Measurements from ENCODE around the gene RGS3.
"Not testable (repeated sequence)": the region's sequence is repeated elsewhere in the genome, so short reads cannot be mapped to it uniquely, and the experiment has no call there.

The RGS3 gene

DNA sequence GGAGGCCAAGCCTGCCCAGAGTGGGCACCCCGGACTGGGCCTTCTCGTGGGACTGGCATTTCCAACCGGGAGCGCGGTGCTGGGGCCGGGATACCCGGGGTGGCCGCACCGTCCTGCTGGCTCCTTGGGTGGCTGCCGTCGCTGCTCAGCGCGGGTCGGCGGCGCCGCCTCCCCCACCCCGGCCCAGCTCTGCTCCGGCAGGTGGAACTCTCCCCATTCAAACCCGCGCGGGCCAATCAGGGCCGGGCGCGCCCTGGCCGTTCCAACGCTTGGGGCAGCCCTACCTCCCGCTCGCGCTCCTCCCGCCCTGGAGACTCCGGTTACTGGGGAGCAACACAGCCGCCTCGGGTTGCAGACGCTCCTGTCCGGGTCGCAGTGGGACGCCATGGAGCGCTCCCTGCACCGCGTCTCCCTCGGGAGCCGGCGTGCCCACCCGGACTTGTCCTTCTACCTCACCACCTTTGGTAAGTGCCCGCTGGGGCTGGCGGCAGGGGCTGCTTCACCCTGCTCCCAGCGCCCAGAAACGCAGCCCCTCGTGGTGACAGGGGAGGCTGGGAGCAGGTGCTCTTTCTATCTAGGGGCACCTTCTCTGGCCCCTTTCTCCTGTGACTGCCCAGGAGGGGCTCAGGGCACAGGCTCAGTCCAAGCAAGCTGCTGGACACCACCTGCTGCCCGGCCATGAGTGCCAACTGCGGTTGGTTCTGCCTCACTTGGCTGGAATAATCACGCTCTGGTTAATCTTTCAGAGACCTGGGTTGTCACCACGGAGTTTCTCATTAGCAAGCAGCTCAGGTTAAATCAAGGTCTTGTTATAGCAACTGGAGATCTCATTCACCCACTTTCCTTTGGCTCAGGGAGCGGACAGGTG is at the start of gene RGS3:
TSS of gene RGS3 (plus strand) at position 310 of the 868 bp plus-strand sequence. CDS start at position 386, 76 bp downstream.
- DNase-seq: peak; percentile 52 to 89

DNA sequence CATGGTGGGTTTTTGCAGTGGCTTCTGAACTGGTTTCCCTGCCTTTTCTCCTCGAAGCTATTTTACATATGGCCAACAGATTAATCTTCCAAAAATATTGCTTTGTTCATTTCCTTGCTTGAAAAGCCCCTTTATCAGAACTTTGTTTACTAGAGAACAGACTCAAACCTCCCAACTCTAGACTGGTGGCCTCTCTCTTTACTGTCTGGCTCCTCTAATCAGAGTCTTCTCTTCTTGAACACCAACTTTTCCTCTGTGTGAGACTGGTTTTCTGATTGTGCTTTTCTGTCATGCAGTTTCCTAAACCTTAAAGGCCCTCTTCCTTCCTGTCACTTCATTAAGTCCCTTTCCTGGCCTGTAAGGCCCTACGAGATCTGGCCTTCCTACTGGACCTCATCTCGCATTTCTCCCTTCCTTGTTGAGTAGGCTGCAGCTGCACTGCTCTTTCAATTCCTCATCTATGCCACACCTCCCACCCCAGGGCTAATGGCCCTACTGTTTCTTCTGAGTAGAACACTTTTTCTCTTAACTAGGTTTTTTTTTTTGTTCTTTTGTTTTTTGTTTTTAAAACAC is 47.3 kb upstream of the RGS3 start:
- no peak for DNase-seq

DNA sequence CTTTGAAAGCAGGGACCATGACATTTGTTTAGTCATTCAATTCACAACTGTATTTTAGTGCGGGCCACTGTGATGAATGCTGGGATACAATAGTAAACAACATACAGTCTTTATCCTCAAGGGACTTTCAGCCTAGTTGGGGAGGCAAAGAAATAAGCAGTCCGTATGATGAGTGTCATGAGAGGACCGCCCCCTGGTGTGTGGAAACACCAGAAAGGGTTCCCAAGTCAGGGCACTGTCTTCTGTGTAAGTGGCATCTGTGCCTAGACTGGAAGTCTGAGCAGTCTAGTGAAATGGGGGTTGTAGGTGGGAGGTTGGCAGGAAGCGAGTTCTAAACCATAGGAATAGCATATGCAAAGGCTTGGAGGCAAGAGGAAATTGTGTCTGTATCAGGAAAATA is 46.2 kb upstream of the RGS3 start:
- no peak for DNase-seq

DNA sequence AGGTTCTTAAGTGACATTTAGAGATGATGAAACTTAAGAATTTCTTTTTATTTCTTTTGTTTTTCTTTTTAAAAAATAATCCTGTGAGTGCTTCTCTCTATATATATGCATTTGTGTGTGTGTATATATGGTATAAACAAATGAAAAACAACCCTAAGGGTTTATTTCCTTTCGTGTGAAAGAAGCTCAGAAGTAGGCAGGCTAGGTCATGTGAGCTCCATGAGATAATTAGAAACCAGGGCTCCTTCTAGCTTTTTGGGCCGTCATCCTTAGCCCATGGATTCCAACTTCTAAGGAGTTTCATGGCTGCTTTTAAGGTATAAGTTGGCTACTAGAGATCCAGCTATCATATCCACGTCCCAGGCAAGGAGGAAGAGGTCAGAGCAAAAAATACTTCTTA is 41.8 kb upstream of the RGS3 start:
- DNase-seq: no peak

DNA sequence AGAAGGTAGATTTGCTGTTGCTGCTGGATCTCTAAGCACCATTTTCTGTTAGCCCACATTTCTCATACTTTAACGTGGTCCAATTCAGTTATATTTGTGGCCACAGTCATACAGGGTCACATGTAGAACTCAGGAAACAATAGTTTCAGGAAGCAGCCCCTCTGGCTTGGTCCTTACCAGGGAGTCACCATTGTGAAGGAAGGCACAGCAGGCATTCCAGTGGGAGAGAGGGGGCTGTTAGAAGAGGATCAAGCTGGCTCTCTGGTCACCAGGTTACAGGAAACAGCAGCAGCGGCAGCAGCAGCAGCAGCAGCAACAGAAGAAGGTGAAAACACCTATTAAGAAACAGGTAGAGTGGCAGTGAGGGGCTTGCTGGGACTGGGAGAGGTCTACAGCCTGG is 38.5 kb upstream of the RGS3 start:
- no peak for DNase-seq

DNA sequence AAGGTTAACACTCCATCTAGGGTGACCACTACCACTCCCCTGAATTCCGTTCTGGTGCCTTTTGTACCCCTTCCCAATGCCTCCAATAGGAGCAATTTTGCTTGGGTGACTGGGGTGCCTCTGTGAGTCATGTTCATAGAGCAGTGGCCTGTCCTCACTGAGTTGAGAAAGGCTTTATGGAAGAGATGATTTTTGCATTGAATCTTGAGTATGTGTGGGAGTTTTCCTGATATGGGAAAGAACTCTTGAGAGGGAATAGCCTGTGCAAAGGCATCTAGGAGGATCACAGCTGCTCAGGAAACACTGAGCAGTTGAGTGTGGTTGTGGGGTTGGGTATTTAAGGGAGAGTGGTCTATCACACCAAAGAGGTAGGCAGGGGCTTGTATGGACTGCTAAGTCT is 36.8 kb upstream of the RGS3 start:
- no peak for DNase-seq

DNA sequence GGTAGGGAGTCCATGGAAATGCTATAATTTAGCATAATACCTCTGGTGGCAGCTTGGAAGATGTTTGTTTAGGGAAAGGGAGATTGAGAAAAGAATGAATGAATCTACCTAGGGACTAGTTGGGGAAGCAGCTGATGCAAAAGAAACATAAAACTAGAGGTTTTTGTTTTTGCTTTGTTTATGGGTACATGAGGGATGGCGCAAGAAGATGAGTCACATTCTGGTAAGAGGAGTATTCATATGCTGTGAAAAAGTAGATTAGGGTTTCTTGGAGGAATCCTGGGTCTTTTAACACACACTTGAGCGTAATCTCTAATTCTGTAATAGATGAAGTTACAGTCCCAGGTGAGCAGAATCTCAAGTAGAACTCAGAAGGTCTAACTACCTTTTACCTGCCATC is 35.9 kb upstream of the RGS3 start:
- no peak for DNase-seq

DNA sequence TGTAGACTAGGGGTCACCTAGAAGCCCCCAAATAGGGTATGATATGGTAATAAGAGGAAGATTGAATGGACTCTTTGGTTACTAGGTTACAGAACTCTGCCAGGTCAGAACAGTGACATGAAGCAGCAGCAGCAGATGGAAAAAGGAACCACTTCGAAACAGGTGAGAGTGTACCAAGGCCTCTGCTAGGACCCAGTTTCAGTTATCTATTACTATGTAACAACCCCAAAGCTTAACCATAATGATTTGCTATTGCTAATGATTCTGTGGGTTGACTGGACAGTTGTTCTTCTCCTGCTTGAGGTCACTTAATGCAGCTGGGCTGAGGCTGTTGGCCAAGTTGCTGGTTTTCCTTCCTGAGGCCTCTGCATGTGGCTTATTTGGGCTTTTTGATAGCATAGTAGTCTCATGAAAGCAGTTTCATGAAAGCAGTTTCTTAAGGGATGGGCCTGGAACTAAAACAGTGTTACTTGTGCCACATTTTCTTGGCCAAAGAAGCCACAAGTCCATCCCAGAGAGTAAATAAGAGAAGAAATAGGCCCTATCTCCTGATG is 35.4 kb upstream of the RGS3 start:
- DNase-seq: no peak

DNA sequence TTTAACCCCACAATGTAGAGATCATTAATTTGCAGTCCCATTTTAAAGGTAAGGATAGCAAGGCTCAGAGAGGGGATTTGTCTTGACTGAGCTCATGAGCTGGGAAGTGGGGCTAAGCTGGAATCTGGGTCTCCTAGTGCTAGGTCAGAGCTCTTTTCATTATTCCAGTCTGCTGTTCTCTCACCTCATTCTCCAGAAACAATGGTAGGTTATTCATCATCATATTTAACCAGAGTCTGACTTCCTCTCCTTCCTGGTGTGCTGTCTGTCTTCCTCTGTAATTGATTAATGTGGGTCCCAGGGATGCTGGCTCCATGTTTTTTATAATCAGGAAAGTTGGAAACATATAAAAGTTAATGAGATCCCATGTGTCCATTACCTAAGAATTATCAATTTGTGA is 32.3 kb upstream of the RGS3 start:
- no peak for DNase-seq

DNA sequence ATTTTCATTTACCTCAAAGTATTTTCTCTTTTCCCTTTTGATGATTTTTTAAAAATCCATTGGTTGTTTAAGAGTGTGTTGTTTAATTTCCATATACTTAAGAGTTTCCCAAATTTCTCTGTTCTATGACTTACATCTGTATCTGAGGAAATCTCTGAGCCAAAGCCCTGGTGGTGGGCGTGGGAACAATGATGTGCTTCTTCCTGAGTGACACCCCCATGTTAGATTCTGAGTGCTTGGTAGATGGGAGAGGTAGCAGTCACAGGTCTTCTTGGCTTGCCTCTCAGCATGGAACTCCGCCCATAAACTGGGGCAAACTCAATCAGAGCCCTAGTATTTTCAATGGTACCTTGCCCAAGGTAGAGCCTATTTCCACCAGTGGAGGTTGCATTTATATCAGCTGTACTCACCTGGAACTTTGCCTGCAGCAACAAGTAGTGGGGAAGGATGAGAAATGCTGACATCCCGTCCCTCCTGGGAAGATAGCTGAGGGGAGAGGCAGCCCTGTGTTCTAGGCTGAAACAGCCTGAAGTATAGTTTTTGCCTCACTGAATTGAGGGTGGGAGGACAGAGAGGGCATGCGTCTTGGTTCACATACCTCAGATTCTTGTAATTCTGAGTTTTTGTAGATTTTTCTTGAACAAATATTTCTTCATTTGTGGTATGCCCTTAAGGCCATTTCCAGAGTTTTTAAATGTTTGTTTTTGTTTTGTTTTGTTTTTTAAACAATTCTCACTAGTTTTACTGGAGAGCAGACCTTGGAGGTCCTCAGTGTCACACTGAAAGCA is 26.6 kb upstream of the RGS3 start:
- DNase-seq: no peak

DNA sequence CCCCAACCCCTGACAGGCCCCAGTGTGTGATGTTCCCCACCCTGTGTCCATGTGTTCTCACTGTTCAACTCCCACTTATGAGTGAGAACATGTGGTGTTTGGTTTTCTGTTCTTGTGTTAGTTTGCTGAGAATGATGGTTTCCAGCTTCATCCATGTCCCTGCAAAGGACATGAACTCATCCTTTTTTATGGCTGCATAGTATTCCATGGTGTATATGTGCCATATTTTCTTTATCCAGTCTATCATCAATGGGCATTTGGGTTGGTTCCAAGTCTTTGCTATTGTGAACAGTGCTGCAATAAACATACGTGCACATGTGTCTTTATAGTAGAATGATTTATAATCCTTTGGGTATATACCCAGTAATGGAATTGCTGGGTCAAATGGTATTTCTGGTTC is 25.8 kb upstream of the RGS3 start:
- not testable (repeated sequence) for DNase-seq

DNA sequence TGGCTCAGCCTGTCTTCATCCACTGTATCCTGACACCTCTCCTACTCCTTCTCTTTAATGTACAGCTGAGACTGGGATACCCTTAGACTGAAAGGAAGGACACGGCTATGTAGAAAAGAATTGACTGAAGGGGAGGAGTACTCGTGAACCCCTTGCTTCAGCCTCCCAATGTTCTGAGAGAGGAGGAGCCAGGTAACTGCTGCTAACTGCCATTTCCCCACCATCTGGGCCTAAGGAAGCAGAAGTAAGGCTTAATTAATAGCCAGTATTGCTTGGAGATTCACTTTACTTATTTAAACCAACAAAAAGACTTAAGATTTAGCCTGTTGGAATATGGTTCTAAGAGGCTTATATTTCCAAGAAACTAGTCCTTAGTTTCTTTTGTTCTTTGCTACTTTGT is 18.8 kb upstream of the RGS3 start:
- DNase-seq: no peak

DNA sequence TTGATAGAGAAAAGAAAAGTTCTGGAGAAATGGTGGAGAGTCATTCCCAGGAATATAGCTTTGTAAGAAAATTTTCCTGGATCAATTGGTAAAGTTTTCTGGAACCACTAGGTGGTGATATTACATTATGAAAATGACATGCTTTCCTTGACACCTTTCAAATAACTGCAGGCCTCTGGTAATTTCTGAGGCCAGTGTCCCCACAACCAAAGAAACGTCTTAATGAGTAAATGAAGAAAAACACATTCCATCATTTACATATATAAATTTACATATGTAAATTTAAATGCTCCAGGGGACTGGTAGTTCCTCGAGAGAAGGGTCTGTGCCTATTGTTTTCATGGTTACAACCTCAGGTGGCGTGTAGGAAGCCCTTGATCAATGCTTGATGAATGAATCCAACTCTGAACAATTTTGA is 17.2 kb upstream of the RGS3 start:
- peak; percentile 32 to 39 for DNase-seq

DNA sequence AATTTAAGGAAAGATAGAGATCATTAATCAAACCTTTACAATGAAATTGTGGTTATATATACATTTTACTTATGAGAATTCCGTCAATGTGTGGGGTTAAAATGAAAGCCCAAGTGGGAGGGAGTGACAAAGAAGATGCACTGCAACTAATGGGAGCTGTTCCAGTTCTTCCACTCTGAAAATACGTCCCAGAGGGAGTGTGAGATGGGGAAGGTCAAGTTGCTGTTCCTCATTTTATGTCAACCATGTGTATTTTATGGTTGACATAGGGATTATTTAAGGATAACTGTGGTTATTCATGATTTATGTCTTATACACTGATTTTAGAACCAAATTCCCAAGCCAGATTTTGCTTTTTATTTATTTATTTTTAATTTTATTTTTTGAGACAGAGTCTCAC is 14.2 kb upstream of the RGS3 start:
- DNase-seq: no peak

DNA sequence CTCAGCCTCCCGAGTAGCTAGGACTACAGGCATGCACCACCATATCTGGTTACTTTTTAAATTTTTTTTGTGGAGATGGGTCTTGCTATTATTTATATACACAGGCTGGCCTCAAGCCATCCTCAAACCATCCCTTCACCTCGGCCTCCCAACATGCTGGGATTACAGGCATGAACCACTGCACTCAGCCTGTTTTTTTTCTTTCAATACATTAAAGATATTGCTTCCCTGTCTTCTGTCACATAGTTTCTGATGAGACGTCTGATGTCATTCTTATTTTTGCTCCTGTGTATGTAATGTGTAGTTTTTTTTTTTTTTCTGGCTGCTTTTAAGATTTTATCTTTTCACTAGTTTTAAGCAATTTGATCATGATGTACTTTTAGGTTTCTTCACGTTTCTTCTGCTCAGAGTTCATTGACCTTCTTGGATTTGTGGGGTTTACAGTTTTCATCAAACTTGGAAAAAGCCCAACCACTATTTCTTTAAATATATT is 11.4 kb upstream of the RGS3 start:
- DNase-seq: no peak

DNA sequence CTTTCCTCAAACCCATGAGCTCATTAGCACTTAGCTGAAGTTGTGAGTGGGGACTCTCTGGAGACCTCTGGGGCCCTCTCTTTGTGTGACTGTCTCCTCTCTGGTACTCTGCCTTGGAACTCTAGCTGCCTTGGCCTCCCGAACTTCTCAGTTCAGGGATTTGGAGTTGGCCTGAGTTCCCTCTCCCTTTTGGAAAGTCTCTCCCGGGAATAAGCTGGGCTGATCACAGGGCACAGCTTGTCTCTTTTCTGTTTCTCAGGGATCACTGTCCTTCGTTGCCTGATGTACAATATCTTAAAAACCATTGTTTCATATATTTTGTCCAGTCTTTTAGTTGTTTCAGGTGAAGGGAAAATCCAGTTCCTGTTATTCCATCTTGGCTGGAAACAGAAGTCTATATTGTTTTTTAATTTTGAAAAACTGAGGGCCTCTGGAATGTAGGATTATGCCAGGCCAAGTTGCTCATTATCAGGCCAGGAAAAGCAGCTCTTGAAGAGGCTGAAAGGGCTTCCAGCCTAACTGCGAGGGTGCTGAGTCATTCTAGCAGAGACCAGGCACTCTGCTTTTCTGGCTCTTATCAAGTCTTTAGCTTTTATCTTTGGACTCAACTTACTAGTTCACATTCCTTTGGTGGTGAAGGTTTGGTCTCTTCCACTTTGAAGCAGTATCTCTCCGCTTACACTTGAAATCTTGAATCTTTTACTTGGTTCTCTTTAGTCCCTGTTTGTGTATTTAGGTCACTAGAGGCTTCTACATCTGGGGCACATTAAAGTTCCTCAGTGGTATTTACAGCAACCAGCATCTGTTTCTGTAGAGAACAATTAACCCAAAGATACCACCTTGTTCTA is 8.4 kb upstream of the RGS3 start:
- no peak for DNase-seq

DNA sequence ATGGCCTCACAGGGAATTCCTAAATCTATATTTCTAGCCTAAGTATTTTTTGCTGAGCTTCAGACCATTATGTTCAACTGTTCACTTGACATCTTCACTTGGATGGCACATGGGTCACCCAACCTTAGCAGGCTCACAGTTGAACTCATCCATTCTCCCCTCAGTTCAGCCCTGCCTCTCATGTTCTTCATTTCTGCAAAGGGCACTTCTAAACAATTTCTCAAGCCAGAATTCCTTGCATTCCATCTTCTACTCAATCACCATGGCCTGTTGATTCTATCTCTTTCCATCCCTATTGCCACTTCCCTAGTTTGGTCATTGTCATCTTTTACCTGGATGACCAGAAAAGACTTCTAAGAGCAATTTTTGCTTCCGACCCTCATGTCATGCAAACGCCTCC is 7.3 kb upstream of the RGS3 start:
- DNase-seq: no peak

DNA sequence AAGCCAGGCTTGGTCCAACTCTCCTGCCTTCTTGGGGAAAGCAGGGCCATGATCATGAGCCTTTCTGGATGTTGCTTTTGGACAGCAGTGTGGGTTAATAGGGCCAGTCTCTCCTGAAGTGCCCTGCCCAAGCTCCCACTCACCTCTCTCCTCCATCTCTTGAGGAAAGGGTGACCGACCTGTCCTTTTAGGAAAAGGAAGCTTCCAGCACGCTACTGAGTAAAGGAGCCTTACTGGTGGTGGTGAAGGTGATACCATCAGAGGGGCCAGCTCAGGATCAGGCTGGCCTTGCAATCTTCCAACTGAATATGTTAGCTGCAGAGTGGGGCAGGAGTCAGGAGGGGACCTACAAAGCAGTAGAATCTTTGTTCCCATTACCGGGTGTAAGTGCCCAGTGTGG is 2.2 kb upstream of the RGS3 start:
- no peak for DNase-seq

DNA sequence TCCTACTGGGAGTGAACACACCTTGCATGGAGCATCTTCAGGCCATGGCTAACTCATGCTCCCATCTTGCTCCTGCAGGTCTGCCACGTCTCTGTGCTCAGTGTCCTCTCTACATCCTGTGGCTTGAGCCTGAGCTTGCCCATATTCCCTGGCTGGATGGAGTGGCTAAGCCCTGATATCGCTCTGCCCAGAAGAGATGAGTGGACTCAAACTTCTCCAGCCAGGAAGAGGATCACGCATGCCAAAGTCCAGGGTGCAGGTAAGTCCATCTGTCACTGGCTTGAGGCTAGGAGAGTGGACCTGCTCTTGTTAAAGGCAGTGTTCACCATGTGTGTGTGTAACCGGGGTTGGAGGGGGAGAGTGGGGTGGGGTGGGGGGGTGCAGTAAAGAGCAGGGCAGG is 1.6 kb upstream of the RGS3 start:
- DNase-seq: no peak

DNA sequence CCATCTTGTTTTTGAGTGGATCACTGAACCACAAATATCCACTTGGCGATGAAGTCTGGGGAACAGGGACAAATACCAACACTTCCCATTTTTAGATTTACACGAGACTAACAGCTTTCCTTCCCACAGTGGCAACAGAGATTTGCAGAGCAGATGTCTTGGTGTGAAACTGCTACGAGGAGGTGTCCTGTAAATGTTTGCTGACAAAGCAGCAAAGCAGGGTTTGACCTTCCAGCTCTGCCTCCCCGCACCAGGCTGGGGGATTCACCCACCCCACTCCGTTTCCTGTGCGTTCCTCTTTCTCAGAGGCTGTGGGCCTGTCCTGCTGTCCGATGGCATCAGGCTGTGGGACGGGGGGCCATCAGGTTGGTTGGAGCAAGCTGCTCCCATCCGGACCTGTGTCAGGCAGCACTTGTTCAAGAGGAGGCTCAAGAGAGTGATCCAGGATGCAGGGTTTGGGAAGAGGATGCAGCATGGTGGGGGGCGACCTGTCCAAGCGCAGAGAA is 693 bp upstream of the RGS3 start:
- no peak for DNase-seq

DNA sequence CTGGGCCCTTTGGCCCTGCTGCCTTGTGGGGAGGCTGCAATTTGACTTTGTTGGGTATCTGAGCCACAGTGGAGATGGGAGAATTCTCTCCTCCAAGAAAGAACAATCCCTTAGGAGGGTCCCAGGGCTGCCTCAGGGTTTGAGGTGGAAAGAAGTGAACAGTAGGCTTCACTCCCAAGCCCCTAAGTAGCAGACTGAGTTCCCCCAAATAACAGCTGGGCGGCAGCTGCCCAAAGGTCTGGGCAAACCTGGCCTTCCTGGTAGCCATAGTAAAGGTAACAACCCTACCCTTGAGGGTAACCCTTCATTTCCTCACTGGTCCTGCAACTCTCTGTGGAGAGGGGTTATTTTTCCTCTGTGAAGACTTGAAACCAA is 746 bp downstream of the RGS3 start:
- no peak for DNase-seq

DNA sequence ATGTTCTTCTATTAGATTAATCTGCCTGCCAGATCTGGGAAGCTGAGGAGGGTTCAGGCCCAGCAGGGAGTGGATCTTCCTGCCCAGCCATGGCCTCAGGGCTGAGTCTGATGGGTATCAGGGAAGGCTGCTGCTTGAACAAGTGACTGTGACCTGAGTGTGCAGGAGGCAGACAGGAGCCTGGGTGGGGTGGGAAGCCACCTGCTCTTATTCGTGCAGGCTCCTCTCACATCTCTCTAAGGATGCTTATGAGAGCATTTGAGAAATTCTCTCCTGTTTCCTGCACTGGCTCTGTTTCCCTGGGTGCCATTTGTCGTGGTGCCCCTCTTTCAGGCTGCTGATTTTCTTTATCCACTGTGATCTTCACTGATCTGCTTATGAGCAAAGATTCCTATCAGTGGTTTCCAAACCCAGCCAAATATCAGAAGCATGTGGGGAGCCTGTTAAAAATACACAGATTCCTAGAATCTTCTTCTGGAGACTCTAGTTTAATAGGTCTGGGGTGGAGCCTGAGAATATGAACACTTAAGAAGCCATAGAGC is 2.1 kb downstream of the RGS3 start:
- peak; percentile 9 to 25 for DNase-seq
